ENCODE measurements around the gene TIAM2.

DNA sequence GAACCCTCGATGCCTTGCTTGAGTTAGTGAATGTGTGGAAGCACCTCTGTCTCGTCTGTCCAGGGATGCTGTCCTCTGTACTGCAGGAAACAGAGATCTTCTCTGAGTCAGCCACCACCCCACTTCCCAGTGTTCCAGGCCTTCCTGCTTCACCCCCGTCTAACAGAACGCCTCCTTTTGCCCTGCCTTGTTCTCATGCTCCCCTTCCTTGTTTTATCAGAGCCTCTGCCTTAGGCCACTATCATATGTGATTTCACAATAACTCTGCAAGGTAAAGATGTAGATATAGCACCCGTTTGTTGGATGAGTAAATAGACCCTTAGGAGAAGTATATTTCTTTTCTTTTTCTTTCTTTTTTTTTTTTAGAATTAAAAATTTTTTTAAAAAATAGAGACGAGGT lies 162.0 kb downstream of the TIAM2 start:
- TF ChIP-seq EP300 (IDR thresholded peaks at IDR 0.05; ENCODE audit: low read depth): no peak
- TF ChIP-seq, protein P1, sequence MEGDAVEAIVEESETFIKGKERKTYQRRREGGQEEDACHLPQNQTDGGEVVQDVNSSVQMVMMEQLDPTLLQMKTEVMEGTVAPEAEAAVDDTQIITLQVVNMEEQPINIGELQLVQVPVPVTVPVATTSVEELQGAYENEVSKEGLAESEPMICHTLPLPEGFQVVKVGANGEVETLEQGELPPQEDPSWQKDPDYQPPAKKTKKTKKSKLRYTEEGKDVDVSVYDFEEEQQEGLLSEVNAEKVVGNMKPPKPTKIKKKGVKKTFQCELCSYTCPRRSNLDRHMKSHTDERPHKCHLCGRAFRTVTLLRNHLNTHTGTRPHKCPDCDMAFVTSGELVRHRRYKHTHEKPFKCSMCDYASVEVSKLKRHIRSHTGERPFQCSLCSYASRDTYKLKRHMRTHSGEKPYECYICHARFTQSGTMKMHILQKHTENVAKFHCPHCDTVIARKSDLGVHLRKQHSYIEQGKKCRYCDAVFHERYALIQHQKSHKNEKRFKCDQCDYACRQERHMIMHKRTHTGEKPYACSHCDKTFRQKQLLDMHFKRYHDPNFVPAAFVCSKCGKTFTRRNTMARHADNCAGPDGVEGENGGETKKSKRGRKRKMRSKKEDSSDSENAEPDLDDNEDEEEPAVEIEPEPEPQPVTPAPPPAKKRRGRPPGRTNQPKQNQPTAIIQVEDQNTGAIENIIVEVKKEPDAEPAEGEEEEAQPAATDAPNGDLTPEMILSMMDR (IDR thresholded peaks at IDR 0.05): no peak
- no peak for TF ChIP-seq POLR2A (IDR thresholded peaks at IDR 0.05)

Measured in transverse colon (tissue), 3 donors.